Right lobe of liver (tissue), 6 donors: ENCODE measurements around the gene ASPSCR1. TPM values are rescaled to one million over a fixed set of nuclear protein-coding genes. Genes with fewer than 3 reads are reported as not detected.

Experiments used
- ATAC-seq, 4 donors: fragments of 200-7000 bp; cut with Tn5 transposase; one replicate each; pipeline ENCODE4 v1.9.1; 2020; ENCODE audit warnings: mild to moderate bottlenecking in 4 of 4, moderate library complexity in 4 of 4
- DNase-seq, 3 donors: peaks; one replicate each; pipeline ENCODE4 v3.0.0-alpha.2; 2020
- H3K27ac ChIP-seq, 3 donors: fragments of 200-600 bp; one replicate each; pipeline ENCODE4 v1.8.0; 2022
- H3K27me3 ChIP-seq, 2 donors: fragments of 200-600 bp; one replicate each; pipeline ENCODE4 v1.8.0; 2022
- H3K36me3 ChIP-seq, 4 donors: fragments of 200-600 bp; sonication (generic) in 1 of 4; one replicate each; pipeline versions ENCODE4 v1.5.1 to v1.8.0; 2017 to 2022; ENCODE audit warnings: control low read depth in 1 of 4
- H3K4me1 ChIP-seq, 4 donors: fragments of 200-600 bp; sonication (generic) in 1 of 4; one replicate each; pipeline versions ENCODE4 v1.5.1 to v1.8.0; 2017 to 2022; ENCODE audit warnings: control low read depth in 1 of 4
- H3K4me3 ChIP-seq, 3 donors: fragments of 200-600 bp; one replicate each; pipeline ENCODE4 v1.8.0; 2022
- H3K9me3 ChIP-seq, 4 donors: fragments of 200-600 bp; sonication (generic) in 1 of 4; one replicate each; pipeline versions ENCODE4 v1.5.1 to v1.8.0; 2017 to 2022; ENCODE audit warnings: control low read depth in 1 of 4
- CTCF ChIP-seq, 4 donors: fragments of 200-600 bp in 3 of 4; fragments of 450-650 bp in 1 of 4; IDR thresholded peaks; one replicate each; pipeline versions ENCODE4 v1.5.1 to v1.8.0; 2016 to 2022; ENCODE audit warnings: antibody characterized with exemption in 4 of 4, mild to moderate bottlenecking in 2 of 4
- POLR2A ChIP-seq: fragments of 450-650 bp; IDR thresholded peaks from one replicate; pipeline ENCODE4 v1.6.1; 2017; ENCODE audit warnings: antibody characterized with exemption, mild to moderate bottlenecking
- WGBS: methylation state at CpG from one replicate; pipeline ENCODE4 v1.1.6; 2018; ENCODE audit warnings: low coverage, low lambda C conversion rate; ENCODE audit not compliant: insufficient coverage; ENCODE audit errors: missing lambda C conversion rate; 5-methylcytosine and 5-hydroxymethylcytosine counted together
- intact Hi-C, 2 donors: fragments of 100-400 bp; cut with DNase I; formaldehyde crosslinking; loops; one replicate each; pipeline versions ENCODE4 v1.11.2 to v1.14.1; 2022
- total RNA-seq, 6 experiments: library from RNA; depleted of rRNA in 2 of 6; stranded (reverse); fragments of >200 nt in 2 of 6; fragmentation: NEBNext Ultra II Directional in 3 of 6; extraction: Animal tissue kit (Norgen Biotek cat#: 25700) in 3 of 6; gene quantifications; one replicate each; pipeline versions ENCODE4 v1.1.0 to v1.2.4, GENCODE V29; 2016 to 2023
- donor health status: DM: no; HTN: yes; CAD: no.
- donor health status: DM: no; HTN: no; CAD: no.
- donor health status: DM: no; HTN: no; CAD: no.
- donor health status: DM: no; HTN: yes; CAD: no.
- donor health status: DM: no; HTN: yes; CAD: no.

The ASPSCR1 gene
- total RNA-seq, 6 experiments from 2014 or later = 24.4 to 55.6 (median 32.9) TPM

DNA sequence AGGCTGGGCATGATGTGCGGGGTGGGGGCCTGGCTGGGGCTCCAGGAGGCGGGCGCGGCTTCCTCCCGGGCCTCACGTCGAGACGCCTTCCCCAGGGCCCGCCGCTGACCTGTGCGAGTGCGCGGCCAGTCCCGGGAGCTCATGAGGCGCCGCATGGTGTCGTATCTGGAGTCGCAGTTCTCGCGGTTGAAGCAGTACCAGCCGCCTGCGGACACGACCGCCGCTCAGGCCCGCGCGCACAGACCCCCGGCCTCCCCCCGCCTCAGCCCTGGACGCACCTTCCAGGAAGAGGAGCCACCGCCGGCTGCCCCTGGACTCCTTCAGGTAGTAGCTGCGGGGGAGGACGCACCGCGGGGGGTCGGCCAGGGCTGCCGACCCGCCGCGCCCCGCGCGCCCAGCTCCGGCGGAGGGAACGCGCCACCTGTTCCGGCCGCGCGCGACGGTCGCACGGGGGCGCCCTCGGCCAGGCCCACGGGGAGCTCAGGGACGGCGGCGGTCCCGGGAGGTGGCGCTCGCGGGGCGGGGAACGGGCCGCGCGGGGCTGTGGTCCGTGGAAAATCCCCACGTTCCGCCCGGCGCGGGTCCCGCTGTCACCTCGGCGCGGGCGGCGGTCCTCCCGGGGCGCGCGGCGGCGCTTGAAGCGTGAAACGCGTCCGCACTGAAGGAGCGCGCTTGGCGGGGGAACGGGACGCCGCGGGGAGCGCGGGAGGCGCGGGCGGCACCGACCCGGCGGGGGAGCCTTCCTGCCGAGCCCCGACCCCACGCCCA lies 17.9 kb upstream of the ASPSCR1 start:
- TF ChIP-seq CTCF (IDR thresholded peaks at IDR 0.05) (peak; percentile 63 to 100 (median 86)), POLR2A (no peak)
- Histone ChIP-seq H3K27ac (peak overlapping the region in 2 of 3 donors; percentile 10 to 37), H3K4me3 (peak overlapping the region; percentile 43 to 70 (median 64)), H3K27me3 (no peaks in the 10 kb centered on the region), H3K9me3 (no peaks in the 10 kb centered on the region), H3K36me3 (no peaks in the 10 kb centered on the region), H3K4me1 (peaks cover 0 to 14% (median 0%) of the 10 kb centered on the region in 4 donors)
- WGBS = 0% methylated on average over 3 of the region's 112 CpGs
- intact Hi-C loops = loop anchor here (5.0 kb wide), 1 partner anchor 58 kb away; no protein-coding TSS in a partner anchor
- peak; percentile 76 to 92 (median 85) for ATAC-seq
- peak; percentile 83 to 85 (median 84) for DNase-seq

DNA sequence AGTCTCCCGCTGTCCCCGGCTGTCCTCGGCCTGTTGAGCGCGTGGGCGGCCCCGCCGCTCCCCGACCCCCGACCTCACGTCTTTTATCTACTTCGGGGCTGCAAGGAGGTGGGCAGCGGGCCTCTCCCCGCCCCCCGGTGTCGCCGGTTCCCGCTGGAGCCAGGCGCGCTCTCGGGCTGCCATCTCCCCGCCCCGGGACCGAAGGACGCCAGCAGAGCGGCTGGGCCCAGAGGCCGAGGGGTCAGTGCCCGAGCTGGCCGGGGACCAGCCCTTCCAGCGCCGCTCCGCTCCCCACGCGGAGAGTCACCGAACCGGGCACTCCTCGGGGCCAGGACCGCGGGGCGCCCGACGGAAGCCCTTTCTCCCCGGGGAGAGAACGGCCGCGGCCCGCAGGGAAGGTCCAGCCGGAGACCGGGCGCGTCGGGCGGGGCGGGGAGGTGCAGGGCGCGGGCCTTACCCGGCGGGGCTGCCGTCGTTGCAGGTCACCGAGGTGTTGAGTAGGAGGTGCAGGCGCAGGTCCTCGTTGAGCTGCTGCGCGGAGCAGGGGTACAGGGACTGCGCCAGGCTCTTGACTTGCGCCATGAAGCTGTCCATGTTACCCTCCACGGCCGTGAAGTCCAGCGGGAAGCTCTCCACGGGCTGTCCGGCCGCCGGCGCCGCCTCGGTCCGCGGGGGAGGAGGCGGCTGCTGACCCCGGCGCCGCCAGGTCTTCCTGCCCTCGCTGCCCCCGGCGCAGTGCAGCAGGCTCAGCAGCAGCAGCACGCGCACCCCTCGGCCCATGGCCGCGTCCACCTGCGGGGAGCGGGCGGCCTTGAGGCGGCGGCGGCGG lies 17.1 kb upstream of the ASPSCR1 start:
- intact Hi-C loops = loop anchor here in 1 of 2 donors (5.0 kb wide), 1 partner anchor 57 kb away; no protein-coding TSS in a partner anchor
- peak overlapping the region in 2 of 3 donors; percentile 10 to 37 for H3K27ac ChIP-seq
- ATAC-seq = peak; percentile 78 to 87 (median 82)

GRCh38 chr17:81961087-81961511 lies 16.3 kb upstream of the ASPSCR1 start, which contains the start of gene NOTUM:
Gene NOTUM, minus strand, starts transcription at chr17:81961187. Its CDS starts 278 bp downstream, at chr17:81960909.
- no peak for DNase-seq
- Histone ChIP-seq H3K4me3 (peak within 1 kb of the TSS; percentile 43 to 70 (median 64)), H3K27ac (peak within 1 kb of the TSS in 2 of 3 donors; percentile 10 to 37), H3K36me3 (no peaks in the 10 kb centered on the region), H3K9me3 (no peaks in the 10 kb centered on the region), H3K27me3 (no peaks in the 10 kb centered on the region), H3K4me1 (peaks cover 0 to 14% (median 0%) of the 10 kb centered on the region in 4 donors)
- TF ChIP-seq POLR2A (no peak), CTCF (IDR thresholded peaks at IDR 0.05) (peak in 2 of 4 donors; percentile 23 to 24)
- ATAC-seq = no peak
- intact Hi-C loops = loop anchor here in 1 of 2 donors (5.0 kb wide), 1 partner anchor 56 kb away; no protein-coding TSS in a partner anchor
- WGBS = no CpG with 5 or more reads among the region's 65 CpGs

More for the DNA sequence above, 17.1 kb upstream of the ASPSCR1 start:
- TF ChIP-seq CTCF (IDR thresholded peaks at IDR 0.05) (no peak), POLR2A (no peak)
- Histone ChIP-seq H3K9me3 (no peaks in the 10 kb centered on the region), H3K27me3 (no peaks in the 10 kb centered on the region), H3K4me1 (peaks cover 0 to 14% (median 0%) of the 10 kb centered on the region in 4 donors), H3K36me3 (no peaks in the 10 kb centered on the region), H3K4me3 (peak overlapping the region; percentile 43 to 70 (median 64))
- peak; percentile 78 to 88 (median 88) for DNase-seq
- WGBS = 0% methylated on average over 5 of the region's 98 CpGs
